ENCODE data around the gene BSN.

BSN gene

DNA sequence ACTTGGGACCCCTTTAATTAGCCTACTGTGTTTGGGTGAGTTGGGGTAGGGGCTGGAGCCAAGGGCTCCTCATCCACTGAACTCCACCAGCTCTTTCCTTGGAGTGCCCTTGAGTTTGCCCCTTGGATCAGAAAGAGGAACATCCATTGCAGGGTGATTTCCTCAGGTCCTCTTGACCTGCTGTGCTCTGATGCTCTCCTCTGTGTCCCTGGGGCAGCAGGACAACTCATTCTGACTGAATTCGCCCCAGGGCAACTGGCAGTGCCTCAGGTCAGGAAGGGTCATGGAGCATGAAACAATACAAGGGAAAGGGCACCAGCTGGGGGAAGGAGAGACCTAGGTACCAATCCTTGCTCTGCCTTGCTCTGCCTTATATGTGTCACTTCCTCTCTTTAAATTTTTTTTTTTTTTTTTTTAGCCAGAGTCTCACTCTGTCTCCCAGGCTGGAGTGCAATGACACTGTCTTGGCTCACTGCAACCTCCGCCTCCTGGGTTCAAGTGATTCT lies 47.8 kb downstream of the BSN start:
- no peak overlapping the region for H3K4ac ChIP-seq (ENCODE audit: low read length)
- no peaks in the 10 kb centered on the region for H3K9me3 ChIP-seq (replicated peaks in 1 of 2; ENCODE audit: control insufficient read depth in 2 of 2, insufficient read depth in 1 of 2, low read depth in 1 of 2, low read length in 2 of 2)
- no peaks in the 10 kb centered on the region for H3K27me3 ChIP-seq (ENCODE audit: control insufficient read depth in 3 of 3, insufficient read depth in 3 of 3, low read depth in 1 of 3, low read length in 3 of 3)
- H3K9ac ChIP-seq (ENCODE audit: low read depth, low read length, poor library complexity): no peak overlapping the region
- no peak overlapping the region for H4K8ac ChIP-seq (ENCODE audit: low read depth, low read length)
- H4K91ac ChIP-seq (ENCODE audit: low read depth, low read length, poor library complexity): no peak overlapping the region
- no peak overlapping the region for H3K23ac ChIP-seq (ENCODE audit: low read depth, low read length, poor library complexity)
- no peak overlapping the region for H2BK12ac ChIP-seq (ENCODE audit: low read length)
- H3K18ac ChIP-seq (ENCODE audit: low read length): peak overlapping the region; percentile 42
- H2BK120ac ChIP-seq (ENCODE audit: low read depth, low read length): no peak overlapping the region
- no peak overlapping the region for H3K27ac ChIP-seq (replicated peaks; ENCODE audit: low read length)
- peaks cover 2% of the 10 kb centered on the region for H3K79me1 ChIP-seq (ENCODE audit: low read depth, low read length)
- H2BK15ac ChIP-seq (ENCODE audit: low read length): no peak overlapping the region
- H2AFZ ChIP-seq (ENCODE audit: low read length): no peak overlapping the region
- H3K36me3 ChIP-seq (replicated peaks in 1 of 2; ENCODE audit: control insufficient read depth in 2 of 2, insufficient read depth in 2 of 2, low read length in 2 of 2): no peaks in the 10 kb centered on the region
- peaks cover 6 to 7% of the 10 kb centered on the region in 2 donors for H3K4me1 ChIP-seq (ENCODE audit: control insufficient read depth in 2 of 2, insufficient read depth in 1 of 2, low read depth in 1 of 2, low read length in 2 of 2)
- H3K4me2 ChIP-seq (ENCODE audit: insufficient read depth, low read length, poor library complexity, severe bottlenecking): no peak overlapping the region
- no peak for DNase-seq (ENCODE audit: low spot score)
- H3K14ac ChIP-seq (ENCODE audit: low read length): no peak overlapping the region
- H2AK5ac ChIP-seq (ENCODE audit: low read depth, low read length): no peak overlapping the region
- no peak overlapping the region for H2BK5ac ChIP-seq (ENCODE audit: low read length)
- H3K4me3 ChIP-seq (ENCODE audit: low read length in 2 of 2): peak overlapping the region in 1 of 2 donors; percentile 44
- WGBS, 2 donors (ENCODE audit: extremely low coverage in 2 of 2, insufficient read length in 2 of 2, insufficient replicate concordance in 1 of 2): no CpG with 5 or more reads among the region's 2 CpGs

DNA sequence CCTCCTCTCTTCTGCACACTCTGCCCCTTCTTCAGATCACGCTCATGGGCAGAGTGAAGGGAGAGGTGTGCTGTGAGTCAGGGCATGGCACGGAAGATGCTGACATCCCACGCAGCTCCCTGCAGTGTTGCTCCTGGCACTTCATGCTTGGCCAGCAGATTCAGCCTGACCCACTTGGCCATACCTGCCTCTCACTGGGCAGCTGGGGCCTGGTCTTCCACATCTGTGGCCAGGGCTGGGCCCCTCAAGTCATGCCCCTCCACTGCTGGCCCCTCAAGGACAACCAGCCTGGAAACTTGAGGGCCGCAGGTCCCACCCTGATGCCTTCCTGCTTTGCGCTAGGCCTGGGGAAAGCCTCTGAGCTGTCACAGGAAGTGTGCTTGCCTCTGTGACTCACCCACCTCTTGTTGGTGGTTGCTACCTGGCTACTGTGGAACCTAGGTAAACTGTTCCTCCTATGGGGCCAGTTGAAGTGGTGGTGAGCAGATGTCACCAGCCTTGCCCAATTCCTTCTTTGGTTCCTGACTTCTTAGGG lies 48.7 kb downstream of the BSN start:
- no peak overlapping the region for H2AFZ ChIP-seq (ENCODE audit: low read length)
- H3K14ac ChIP-seq (ENCODE audit: low read length): no peak overlapping the region
- no peak overlapping the region for H3K23ac ChIP-seq (ENCODE audit: low read depth, low read length, poor library complexity)
- H2BK12ac ChIP-seq (ENCODE audit: low read length): no peak overlapping the region
- no peak overlapping the region for H2BK120ac ChIP-seq (ENCODE audit: low read depth, low read length)
- H4K91ac ChIP-seq (ENCODE audit: low read depth, low read length, poor library complexity): peak overlapping the region; percentile 24
- H3K27ac ChIP-seq (replicated peaks; ENCODE audit: low read length): no peak overlapping the region
- no peaks in the 10 kb centered on the region for H3K9me3 ChIP-seq (replicated peaks in 1 of 2; ENCODE audit: control insufficient read depth in 2 of 2, insufficient read depth in 1 of 2, low read depth in 1 of 2, low read length in 2 of 2)
- no peak overlapping the region for H4K8ac ChIP-seq (ENCODE audit: low read depth, low read length)
- H3K79me1 ChIP-seq (ENCODE audit: low read depth, low read length): peaks cover 2% of the 10 kb centered on the region
- H3K27me3 ChIP-seq (ENCODE audit: control insufficient read depth in 3 of 3, insufficient read depth in 3 of 3, low read depth in 1 of 3, low read length in 3 of 3): no peaks in the 10 kb centered on the region
- no peak overlapping the region for H3K4me3 ChIP-seq (ENCODE audit: low read length in 2 of 2)
- H2AK5ac ChIP-seq (ENCODE audit: low read depth, low read length): no peak overlapping the region
- no peak overlapping the region for H2BK5ac ChIP-seq (ENCODE audit: low read length)
- H3K4me1 ChIP-seq (ENCODE audit: control insufficient read depth in 2 of 2, insufficient read depth in 1 of 2, low read depth in 1 of 2, low read length in 2 of 2): peaks cover 6 to 7% of the 10 kb centered on the region in 2 donors
- H3K4ac ChIP-seq (ENCODE audit: low read length): no peak overlapping the region
- H3K36me3 ChIP-seq (replicated peaks in 1 of 2; ENCODE audit: control insufficient read depth in 2 of 2, insufficient read depth in 2 of 2, low read length in 2 of 2): no peaks in the 10 kb centered on the region
- H3K18ac ChIP-seq (ENCODE audit: low read length): no peak overlapping the region
- no CpG with 5 or more reads among the region's 5 CpGs for WGBS, 2 donors (ENCODE audit: extremely low coverage in 2 of 2, insufficient read length in 2 of 2, insufficient replicate concordance in 1 of 2)
- H2BK15ac ChIP-seq (ENCODE audit: low read length): no peak overlapping the region
- H3K4me2 ChIP-seq (ENCODE audit: insufficient read depth, low read length, poor library complexity, severe bottlenecking): no peak overlapping the region
- H3K9ac ChIP-seq (ENCODE audit: low read depth, low read length, poor library complexity): no peak overlapping the region
- no peak for DNase-seq (ENCODE audit: low spot score)

DNA sequence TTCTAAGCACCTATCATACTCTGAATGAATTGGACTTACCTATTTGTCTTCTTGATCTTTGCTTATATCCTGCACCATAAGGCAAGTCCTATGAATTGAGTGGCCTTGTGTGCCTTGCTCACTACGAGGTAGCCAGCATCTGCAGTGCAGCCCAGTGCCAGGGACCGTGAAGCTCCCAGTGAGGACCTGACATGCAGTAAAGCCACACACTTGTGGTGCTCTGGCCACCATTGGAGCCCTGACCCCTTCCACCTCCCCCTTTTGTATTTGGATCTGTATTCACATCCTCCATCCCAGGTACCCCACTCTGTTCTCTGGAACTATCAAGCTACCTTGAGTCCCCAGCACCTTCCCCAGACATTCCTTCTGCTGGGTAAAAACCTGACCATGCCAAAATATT lies 52.1 kb downstream of the BSN start:
- Histone ChIP-seq H2BK120ac (ENCODE audit: low read depth, low read length) (no peak overlapping the region), H3K27me3 (ENCODE audit: control insufficient read depth in 3 of 3, insufficient read depth in 3 of 3, low read depth in 1 of 3, low read length in 3 of 3) (no peaks in the 10 kb centered on the region), H3K4me3 (ENCODE audit: low read length in 2 of 2) (no peak overlapping the region), H3K9ac (ENCODE audit: low read depth, low read length, poor library complexity) (no peak overlapping the region), H2BK12ac (ENCODE audit: low read length) (no peak overlapping the region), H4K91ac (ENCODE audit: low read depth, low read length, poor library complexity) (no peak overlapping the region), H2AK5ac (ENCODE audit: low read depth, low read length) (no peak overlapping the region), H3K27ac (replicated peaks; ENCODE audit: low read length) (no peak overlapping the region), H3K4ac (ENCODE audit: low read length) (no peak overlapping the region), H3K14ac (ENCODE audit: low read length) (no peak overlapping the region), H3K79me1 (ENCODE audit: low read depth, low read length) (peaks cover 2% of the 10 kb centered on the region), H3K4me2 (ENCODE audit: insufficient read depth, low read length, poor library complexity, severe bottlenecking) (no peak overlapping the region), H3K9me3 (replicated peaks in 1 of 2; ENCODE audit: control insufficient read depth in 2 of 2, insufficient read depth in 1 of 2, low read depth in 1 of 2, low read length in 2 of 2) (no peaks in the 10 kb centered on the region), H3K4me1 (ENCODE audit: control insufficient read depth in 2 of 2, insufficient read depth in 1 of 2, low read depth in 1 of 2, low read length in 2 of 2) (peaks cover 0 to 3% of the 10 kb centered on the region in 2 donors), H3K18ac (ENCODE audit: low read length) (no peak overlapping the region), H2BK15ac (ENCODE audit: low read length) (no peak overlapping the region), H3K36me3 (replicated peaks in 1 of 2; ENCODE audit: control insufficient read depth in 2 of 2, insufficient read depth in 2 of 2, low read length in 2 of 2) (no peaks in the 10 kb centered on the region), H3K23ac (ENCODE audit: low read depth, low read length, poor library complexity) (no peak overlapping the region), H2AFZ (ENCODE audit: low read length) (no peak overlapping the region), H2BK5ac (ENCODE audit: low read length) (no peak overlapping the region), H4K8ac (ENCODE audit: low read depth, low read length) (no peak overlapping the region)
- no peak for DNase-seq (ENCODE audit: low spot score)
- WGBS, 2 donors (ENCODE audit: extremely low coverage in 2 of 2, insufficient read length in 2 of 2, insufficient replicate concordance in 1 of 2): no CpG with 5 or more reads among the region's 2 CpGs

DNA sequence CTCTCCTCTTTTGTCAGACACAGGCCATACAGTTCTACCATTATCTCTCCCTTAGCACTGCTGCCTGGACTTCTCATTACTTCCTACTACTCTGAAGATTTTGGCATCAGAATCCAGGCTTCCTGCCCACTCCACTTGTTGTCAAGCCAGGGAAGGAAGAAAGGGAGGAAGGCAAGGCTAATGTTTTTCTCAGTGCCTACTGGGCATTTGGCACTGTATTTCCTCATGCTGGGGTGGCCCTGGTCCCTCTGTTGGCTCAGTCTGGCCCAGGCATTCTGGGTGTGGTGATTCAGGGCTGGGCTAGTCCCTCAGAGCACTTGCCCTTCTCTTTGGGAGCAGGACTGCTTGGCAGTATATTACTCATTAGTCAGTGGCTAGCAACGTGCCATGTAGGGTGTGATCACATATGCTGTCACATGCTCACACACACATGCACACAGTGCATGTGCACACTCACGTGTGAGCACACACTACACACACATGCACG lies 52.9 kb downstream of the BSN start:
- Histone ChIP-seq H4K91ac (ENCODE audit: low read depth, low read length, poor library complexity) (peak overlapping the region; percentile 22), H2AK5ac (ENCODE audit: low read depth, low read length) (no peak overlapping the region), H2AFZ (ENCODE audit: low read length) (no peak overlapping the region), H2BK5ac (ENCODE audit: low read length) (no peak overlapping the region), H2BK12ac (ENCODE audit: low read length) (no peak overlapping the region), H3K18ac (ENCODE audit: low read length) (no peak overlapping the region), H3K23ac (ENCODE audit: low read depth, low read length, poor library complexity) (no peak overlapping the region), H3K9me3 (replicated peaks in 1 of 2; ENCODE audit: control insufficient read depth in 2 of 2, insufficient read depth in 1 of 2, low read depth in 1 of 2, low read length in 2 of 2) (no peaks in the 10 kb centered on the region), H3K27me3 (ENCODE audit: control insufficient read depth in 3 of 3, insufficient read depth in 3 of 3, low read depth in 1 of 3, low read length in 3 of 3) (no peaks in the 10 kb centered on the region), H3K4ac (ENCODE audit: low read length) (no peak overlapping the region), H3K4me1 (ENCODE audit: control insufficient read depth in 2 of 2, insufficient read depth in 1 of 2, low read depth in 1 of 2, low read length in 2 of 2) (peaks cover 0 to 3% of the 10 kb centered on the region in 2 donors), H4K8ac (ENCODE audit: low read depth, low read length) (no peak overlapping the region), H3K27ac (replicated peaks; ENCODE audit: low read length) (no peak overlapping the region), H2BK120ac (ENCODE audit: low read depth, low read length) (no peak overlapping the region), H3K4me3 (ENCODE audit: low read length in 2 of 2) (no peak overlapping the region), H3K9ac (ENCODE audit: low read depth, low read length, poor library complexity) (no peak overlapping the region), H3K79me1 (ENCODE audit: low read depth, low read length) (peaks cover 2% of the 10 kb centered on the region), H3K14ac (ENCODE audit: low read length) (no peak overlapping the region), H2BK15ac (ENCODE audit: low read length) (no peak overlapping the region), H3K36me3 (replicated peaks in 1 of 2; ENCODE audit: control insufficient read depth in 2 of 2, insufficient read depth in 2 of 2, low read length in 2 of 2) (no peaks in the 10 kb centered on the region), H3K4me2 (ENCODE audit: insufficient read depth, low read length, poor library complexity, severe bottlenecking) (no peak overlapping the region)
- WGBS, 2 donors (ENCODE audit: extremely low coverage in 2 of 2, insufficient read length in 2 of 2, insufficient replicate concordance in 1 of 2): no CpG with 5 or more reads among the region's 3 CpGs
- DNase-seq (ENCODE audit: low spot score): no peak

Data from neuronal stem cell (in vitro differentiated cells).